Testis (tissue), 2 donors: Measurements from ENCODE around the gene TMED10.

Experiments used
- POLR2A ChIP-seq: fragments of 450-650 bp; IDR thresholded peaks from one replicate; pipeline ENCODE4 v1.6.1; 2017; ENCODE audit warnings: antibody characterized with exemption, mild to moderate bottlenecking, moderate library complexity
- TF ChIP-seq, protein P1 (sequence below), 3 experiments: fragments of 450-650 bp in 2 of 3; fragments of 200-600 bp in 1 of 3; sonication (generic) in 1 of 3; IDR thresholded peaks; one replicate each; pipeline ENCODE4 v1.5.1; 2016 to 2019; ENCODE audit warnings: antibody characterized with exemption in 3 of 3, mild to moderate bottlenecking in 2 of 3, moderate library complexity in 1 of 3

DNA sequence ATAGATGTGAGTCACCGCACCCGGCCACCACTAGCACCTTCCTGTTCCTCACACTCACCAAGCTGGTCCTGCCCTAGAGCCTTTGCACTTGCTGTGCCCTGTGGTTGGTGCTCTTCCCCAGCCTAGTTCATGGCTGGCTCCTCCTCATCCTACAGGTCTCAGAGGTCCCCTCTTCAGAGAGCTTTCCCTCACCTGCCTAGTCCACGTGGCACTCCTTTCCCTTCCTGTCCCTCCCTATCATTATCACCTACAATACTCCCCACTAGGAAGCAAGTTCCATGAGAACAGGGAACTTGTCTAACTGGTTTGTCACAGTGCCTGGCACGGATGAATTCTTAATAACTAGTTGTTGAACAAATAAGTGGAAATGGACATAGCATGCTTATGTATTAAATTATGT, 24.0 kb upstream of the TMED10 start:
- TF ChIP-seq, protein P1, sequence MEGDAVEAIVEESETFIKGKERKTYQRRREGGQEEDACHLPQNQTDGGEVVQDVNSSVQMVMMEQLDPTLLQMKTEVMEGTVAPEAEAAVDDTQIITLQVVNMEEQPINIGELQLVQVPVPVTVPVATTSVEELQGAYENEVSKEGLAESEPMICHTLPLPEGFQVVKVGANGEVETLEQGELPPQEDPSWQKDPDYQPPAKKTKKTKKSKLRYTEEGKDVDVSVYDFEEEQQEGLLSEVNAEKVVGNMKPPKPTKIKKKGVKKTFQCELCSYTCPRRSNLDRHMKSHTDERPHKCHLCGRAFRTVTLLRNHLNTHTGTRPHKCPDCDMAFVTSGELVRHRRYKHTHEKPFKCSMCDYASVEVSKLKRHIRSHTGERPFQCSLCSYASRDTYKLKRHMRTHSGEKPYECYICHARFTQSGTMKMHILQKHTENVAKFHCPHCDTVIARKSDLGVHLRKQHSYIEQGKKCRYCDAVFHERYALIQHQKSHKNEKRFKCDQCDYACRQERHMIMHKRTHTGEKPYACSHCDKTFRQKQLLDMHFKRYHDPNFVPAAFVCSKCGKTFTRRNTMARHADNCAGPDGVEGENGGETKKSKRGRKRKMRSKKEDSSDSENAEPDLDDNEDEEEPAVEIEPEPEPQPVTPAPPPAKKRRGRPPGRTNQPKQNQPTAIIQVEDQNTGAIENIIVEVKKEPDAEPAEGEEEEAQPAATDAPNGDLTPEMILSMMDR (IDR thresholded peaks at IDR 0.05), result no peak
- TF ChIP-seq POLR2A, result no peak
